Liver (tissue), 9 donors: ENCODE measurements around the gene ZMYND11. TPM values are rescaled to one million over a fixed set of nuclear protein-coding genes. Genes with fewer than 3 reads are reported as not detected.

Source experiments
- DNase-seq: peaks from one replicate; pipeline ENCODE4 v3.0.0-alpha.2; 2017; ENCODE audit warnings: low spot score
- H3K27ac ChIP-seq, 2 donors: one replicate each; pipeline ENCODE4 v1.7.0; 2013; ENCODE audit warnings: inconsistent platforms in 2 of 2, low read length in 2 of 2, control low read depth in 1 of 2, low read depth in 1 of 2, mild to moderate bottlenecking in 1 of 2
- H3K27me3 ChIP-seq, 4 donors: one replicate each; pipeline versions ENCODE4 v1.6.1 to v1.7.0; 2013; ENCODE audit warnings: low read length in 3 of 4, inconsistent platforms in 1 of 4, mild to moderate bottlenecking in 1 of 4, moderate library complexity in 1 of 4; ENCODE audit not compliant: control insufficient read depth in 4 of 4, insufficient read depth in 4 of 4
- H3K36me3 ChIP-seq, 4 donors: one replicate each; pipeline versions ENCODE4 v1.6.1 to v1.7.0; 2013; ENCODE audit warnings: low read length in 3 of 4, mild to moderate bottlenecking in 3 of 4, low read depth in 1 of 4, moderate library complexity in 1 of 4; ENCODE audit not compliant: control insufficient read depth in 4 of 4, insufficient read depth in 3 of 4
- H3K4me1 ChIP-seq, 4 donors: one replicate each; pipeline versions ENCODE4 v1.6.1 to v1.7.0; 2013; ENCODE audit warnings: low read length in 3 of 4, mild to moderate bottlenecking in 3 of 4, moderate library complexity in 1 of 4; ENCODE audit not compliant: control insufficient read depth in 4 of 4, insufficient read depth in 4 of 4
- H3K4me3 ChIP-seq, 3 donors: one replicate each; pipeline versions ENCODE4 v1.6.1 to v1.7.0; 2013; ENCODE audit warnings: low read length in 3 of 3, control low read depth in 1 of 3, low read depth in 1 of 3, mild to moderate bottlenecking in 1 of 3
- H3K9ac ChIP-seq, 2 donors: one replicate each; pipeline ENCODE4 v1.7.0; 2013; ENCODE audit warnings: low read length in 2 of 2, mild to moderate bottlenecking in 2 of 2, moderate library complexity in 2 of 2, control low read depth in 1 of 2, low read depth in 1 of 2
- H3K9me3 ChIP-seq, 4 donors: one replicate each; pipeline versions ENCODE4 v1.6.1 to v1.7.0; 2013; ENCODE audit warnings: low read length in 3 of 4; ENCODE audit not compliant: control insufficient read depth in 4 of 4
- ATF3 ChIP-seq: IDR thresholded peaks from 2 replicates; pipeline ENCODE4 v1.6.1; 2016; ENCODE audit warnings: antibody characterized with exemption
- CTCF ChIP-seq: fragments of 150-350 bp; IDR thresholded peaks from 2 replicates; pipeline ENCODE4 v1.5.1; 2017; ENCODE audit warnings: improper control_type of control experiment, low read depth, low read length; ENCODE audit not compliant: missing input control
- EGR1 ChIP-seq, 2 donors: IDR thresholded peaks; 2 replicates each; pipeline ENCODE4 v1.6.1; 2016 to 2018; ENCODE audit warnings: antibody characterized with exemption in 2 of 2, low read depth in 2 of 2
- FOXA1 ChIP-seq: IDR thresholded peaks from 2 replicates; pipeline ENCODE4 v1.6.1; 2016; ENCODE audit warnings: antibody characterized with exemption
- FOXA2 ChIP-seq: IDR thresholded peaks from 2 replicates; pipeline ENCODE4 v1.6.1; 2016; ENCODE audit warnings: antibody characterized with exemption
- GABPA ChIP-seq, 2 donors: IDR thresholded peaks in 1 of 2; conservative IDR thresholded peaks in 1 of 2; 2 replicates each; pipeline ENCODE4 v1.6.1; 2016; ENCODE audit warnings: antibody characterized with exemption in 2 of 2, mild to moderate bottlenecking in 1 of 2, moderate library complexity in 1 of 2
- HNF4A ChIP-seq, 2 donors: conservative IDR thresholded peaks; 2 replicates each; pipeline ENCODE4 v1.6.1; 2016; ENCODE audit warnings: antibody characterized with exemption in 2 of 2, mild to moderate bottlenecking in 2 of 2
- HNF4G ChIP-seq: IDR thresholded peaks from 2 replicates; pipeline ENCODE4 v1.6.1; 2016; ENCODE audit warnings: antibody characterized with exemption
- JUND ChIP-seq, 2 donors: IDR thresholded peaks; 2 replicates each; pipeline ENCODE4 v1.6.1; 2016; ENCODE audit warnings: antibody characterized with exemption in 2 of 2
- MAX ChIP-seq: IDR thresholded peaks from 2 replicates; pipeline ENCODE4 v1.6.1; 2016; ENCODE audit warnings: antibody characterized with exemption
- NR2F2 ChIP-seq: IDR thresholded peaks from 2 replicates; pipeline ENCODE4 v1.6.1; 2016; ENCODE audit warnings: antibody characterized with exemption
- RAD21 ChIP-seq, 2 donors: IDR thresholded peaks; 2 replicates each; pipeline ENCODE4 v1.6.1; 2016; ENCODE audit warnings: antibody characterized with exemption in 2 of 2, mild to moderate bottlenecking in 2 of 2
- REST ChIP-seq: IDR thresholded peaks from 2 replicates; pipeline ENCODE4 v1.6.1; 2016; ENCODE audit warnings: antibody characterized with exemption, mild to moderate bottlenecking
- RXRA ChIP-seq, 2 donors: IDR thresholded peaks; 2 replicates each; pipeline ENCODE4 v1.6.1; 2017 to 2018; ENCODE audit warnings: antibody characterized with exemption in 2 of 2, mild to moderate bottlenecking in 1 of 2
- SP1 ChIP-seq: IDR thresholded peaks from 2 replicates; pipeline ENCODE4 v1.6.1; 2018; ENCODE audit warnings: antibody characterized with exemption, mild to moderate bottlenecking
- TAF1 ChIP-seq: conservative IDR thresholded peaks from 2 replicates; pipeline ENCODE4 v1.6.1; 2016; ENCODE audit warnings: antibody characterized with exemption, mild to moderate bottlenecking
- YY1 ChIP-seq: IDR thresholded peaks from 2 replicates; pipeline ENCODE4 v1.6.1; 2016; ENCODE audit warnings: antibody characterized with exemption, mild to moderate bottlenecking
- ZBTB33 ChIP-seq: IDR thresholded peaks from 2 replicates; pipeline ENCODE4 v1.6.1; 2016; ENCODE audit warnings: antibody characterized with exemption
- WGBS: extraction: QIAGEN DNeasy Blood & Tissue Kit; methylation state at CpG from one replicate; pipeline ENCODE4 v1.1.7; 2013; 5-methylcytosine and 5-hydroxymethylcytosine counted together
- polyA plus RNA-seq, 2 donors: library from polyadenylated mRNA; stranded (reverse) in 1 of 2; unstranded in 1 of 2; fragments of 200-250 nt in 1 of 2; fragments of >200 nt in 1 of 2; fragmentation: Nextera tagmentation in 1 of 2; extraction: Ambion mirVana in 1 of 2; gene quantifications; one replicate each; pipeline versions ENCODE4 v1.2.1 to v1.2.3, GENCODE V29; 2013 to 2015
- total RNA-seq, 2 donors: library from RNA; depleted of rRNA; stranded (reverse); fragments of >200 nt; gene quantifications; one replicate each; pipeline ENCODE4 v1.2.3, GENCODE V29; 2014
- donor health status: healthy.
- donor health status: healthy.
- donor health status: healthy.
- donor health status: healthy.
- donor health status: healthy.

Gene ZMYND11
- total and polyA plus RNA-seq, 4 donors = 13.2 to 34.3 (median 16.9) TPM

- 86% methylated on average over 6 of the region's 6 CpGs for WGBS
- no peaks in the 10 kb centered on the region for H3K27me3 ChIP-seq
- TF ChIP-seq SP1 (no peak), FOXA1 (no peak), FOXA2 (no peak), RAD21 (IDR thresholded peaks at IDR 0.05) (no peak), HNF4G (no peak), YY1 (no peak), ATF3 (no peak), JUND (IDR thresholded peaks at IDR 0.05) (no peak), ZBTB33 (no peak), TAF1 (no peak), HNF4A (conservative IDR thresholded peaks at IDR 0.05) (no peak), MAX (no peak), RXRA (IDR thresholded peaks at IDR 0.05) (no peak), REST (no peak), EGR1 (IDR thresholded peaks at IDR 0.05; ENCODE audit: low read depth in 2 of 2) (no peak), GABPA (IDR thresholded peaks at IDR 0.05 in 1 of 2, conservative IDR thresholded peaks at IDR 0.05 in 1 of 2) (no peak), NR2F2 (no peak), CTCF (no peak)
- H3K27ac ChIP-seq = no peak overlapping the region
- DNase-seq = no peak
- no peak overlapping the region for H3K4me3 ChIP-seq
- no peaks in the 10 kb centered on the region for H3K9me3 ChIP-seq
- H3K9ac ChIP-seq = no peak overlapping the region
- no peaks in the 10 kb centered on the region for H3K4me1 ChIP-seq
- peaks cover 2 to 12% (median 9%) of the 10 kb centered on the region in 4 donors for H3K36me3 ChIP-seq
These were observed 47.4 kb downstream of the ZMYND11 start for GRCh38 chr10:182441-183201.
